ENCODE data around the gene GPRIN3.
"Not testable (repeated sequence)": the region's sequence is repeated elsewhere in the genome, so short reads cannot be mapped to it uniquely, and the experiment has no call there.

GPRIN3 gene

GRCh38 chr4:89266128-89266527 is 41.5 kb downstream of the GPRIN3 start:
- DNase-seq (ENCODE audit: low read depth), result no peak
- TF ChIP-seq, protein P1, sequence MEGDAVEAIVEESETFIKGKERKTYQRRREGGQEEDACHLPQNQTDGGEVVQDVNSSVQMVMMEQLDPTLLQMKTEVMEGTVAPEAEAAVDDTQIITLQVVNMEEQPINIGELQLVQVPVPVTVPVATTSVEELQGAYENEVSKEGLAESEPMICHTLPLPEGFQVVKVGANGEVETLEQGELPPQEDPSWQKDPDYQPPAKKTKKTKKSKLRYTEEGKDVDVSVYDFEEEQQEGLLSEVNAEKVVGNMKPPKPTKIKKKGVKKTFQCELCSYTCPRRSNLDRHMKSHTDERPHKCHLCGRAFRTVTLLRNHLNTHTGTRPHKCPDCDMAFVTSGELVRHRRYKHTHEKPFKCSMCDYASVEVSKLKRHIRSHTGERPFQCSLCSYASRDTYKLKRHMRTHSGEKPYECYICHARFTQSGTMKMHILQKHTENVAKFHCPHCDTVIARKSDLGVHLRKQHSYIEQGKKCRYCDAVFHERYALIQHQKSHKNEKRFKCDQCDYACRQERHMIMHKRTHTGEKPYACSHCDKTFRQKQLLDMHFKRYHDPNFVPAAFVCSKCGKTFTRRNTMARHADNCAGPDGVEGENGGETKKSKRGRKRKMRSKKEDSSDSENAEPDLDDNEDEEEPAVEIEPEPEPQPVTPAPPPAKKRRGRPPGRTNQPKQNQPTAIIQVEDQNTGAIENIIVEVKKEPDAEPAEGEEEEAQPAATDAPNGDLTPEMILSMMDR (conservative IDR thresholded peaks at IDR 0.05; ENCODE audit: low read depth, low read length), result no peak
- no peak overlapping the region for H3K4me3 ChIP-seq (ENCODE audit: low read depth, low read length)

- no peak for DNase-seq (ENCODE audit: low read depth)
- no peak overlapping the region for H3K4me3 ChIP-seq (ENCODE audit: low read depth, low read length)
- TF ChIP-seq, protein P1 (conservative IDR thresholded peaks at IDR 0.05; ENCODE audit: low read depth, low read length), result no peak
Observed at GRCh38 chr4:89263265-89263664, 44.3 kb downstream of the GPRIN3 start.

GRCh38 chr4:89259301-89260028 is 48.1 kb downstream of the GPRIN3 start:
- no peak overlapping the region for H3K4me3 ChIP-seq (ENCODE audit: low read depth, low read length)
- no peak for DNase-seq (ENCODE audit: low read depth)
- TF ChIP-seq, protein P1 (conservative IDR thresholded peaks at IDR 0.05; ENCODE audit: low read depth, low read length), result no peak

GRCh38 chr4:89258506-89258905 is 49.1 kb downstream of the GPRIN3 start:
- TF ChIP-seq, protein P1 (conservative IDR thresholded peaks at IDR 0.05; ENCODE audit: low read depth, low read length), result no peak
- DNase-seq (ENCODE audit: low read depth), result no peak
- H3K4me3 ChIP-seq (ENCODE audit: low read depth, low read length), result no peak overlapping the region

DNA sequence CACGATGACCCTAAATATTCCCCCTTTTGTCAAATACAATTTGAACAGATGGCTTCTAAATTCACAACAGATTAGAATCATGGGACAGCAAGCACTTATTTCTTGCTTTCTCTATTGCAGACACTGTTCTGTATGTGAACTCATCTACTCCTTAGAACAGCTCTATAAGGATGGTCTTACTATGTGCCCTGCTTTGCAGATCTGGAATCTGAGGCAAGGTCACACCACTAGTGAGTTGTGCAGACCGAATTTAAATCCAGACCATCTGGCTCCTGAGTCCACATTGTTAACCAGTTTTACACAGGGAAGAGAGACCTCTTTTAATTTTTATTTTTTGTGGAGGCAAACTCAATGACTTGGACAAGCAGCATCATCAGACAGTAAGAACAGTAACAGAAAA is 50.2 kb downstream of the GPRIN3 start:
- TF ChIP-seq, protein P1 (conservative IDR thresholded peaks at IDR 0.05; ENCODE audit: low read depth, low read length), result no peak
- no peak for DNase-seq (ENCODE audit: low read depth)

GRCh38 chr4:89256203-89256800 is 51.3 kb downstream of the GPRIN3 start:
- no peak overlapping the region for H3K4me3 ChIP-seq (ENCODE audit: low read depth, low read length)
- TF ChIP-seq, protein P1 (conservative IDR thresholded peaks at IDR 0.05; ENCODE audit: low read depth, low read length), result no peak
- DNase-seq (ENCODE audit: low read depth), result no peak

More for the DNA sequence above, 50.2 kb downstream of the GPRIN3 start:
- no peak overlapping the region for H3K4me3 ChIP-seq (ENCODE audit: low read depth, low read length)

- peak; percentile 40 for DNase-seq (ENCODE audit: low read depth)
- H3K4me3 ChIP-seq (ENCODE audit: low read depth, low read length), result no peak overlapping the region
- TF ChIP-seq, protein P1 (conservative IDR thresholded peaks at IDR 0.05; ENCODE audit: low read depth, low read length), result peak; percentile 83
Observed at GRCh38 chr4:89254847-89255246, 52.8 kb downstream of the GPRIN3 start.

- not testable (repeated sequence) for DNase-seq (ENCODE audit: low read depth); H3K4me3 ChIP-seq (ENCODE audit: low read depth, low read length)
Observed at GRCh38 chr4:89254347-89254746, 53.3 kb downstream of the GPRIN3 start.
